Fibroblast of lung (primary cell): ENCODE data around the gene MROH8. TPM values are rescaled to one million over a fixed set of nuclear protein-coding genes. Genes with fewer than 3 reads are reported as not detected.
"Not testable (repeated sequence)": the region's sequence is repeated elsewhere in the genome, so short reads cannot be mapped to it uniquely, and the experiment has no call there.

Experiments used
- DNase-seq, 2 donors: peaks; one replicate each; pipeline versions ENCODE4 v3.0.0 to v3.0.0-alpha.2; 2010; ENCODE audit warnings: low read depth in 2 of 2
- H2AFZ ChIP-seq: 2 replicates; pipeline ENCODE4 v1.5.1; 2012; ENCODE audit warnings: low read length, control low read depth, inconsistent platforms
- H3K27ac ChIP-seq: 2 replicates; pipeline ENCODE4 v1.5.1; 2011; ENCODE audit warnings: low read length, control low read depth; ENCODE audit not compliant: insufficient read depth
- H3K27me3 ChIP-seq: 2 replicates; pipeline ENCODE4 v1.5.1; 2011; ENCODE audit warnings: mild to moderate bottlenecking, low read length; ENCODE audit not compliant: control insufficient read depth, insufficient read depth
- H3K36me3 ChIP-seq: 2 replicates; pipeline ENCODE4 v1.5.1; 2011; ENCODE audit warnings: low read length; ENCODE audit not compliant: control insufficient read depth, insufficient read depth
- H3K4me1 ChIP-seq: 2 replicates; pipeline ENCODE4 v1.5.1; 2011; ENCODE audit warnings: low read length; ENCODE audit not compliant: control insufficient read depth, insufficient read depth; ENCODE audit errors: extremely low read depth
- H3K4me2 ChIP-seq: 2 replicates; pipeline ENCODE4 v1.5.1; 2011; ENCODE audit warnings: low read length, control low read depth; ENCODE audit not compliant: insufficient read depth; ENCODE audit errors: extremely low read depth
- H3K4me3 ChIP-seq, 4 experiments: fragments of 200-600 bp in 1 of 4; sonication (generic) in 1 of 4; replicated peaks in 1 of 4; 2 replicates each; pipeline ENCODE4 v1.5.1; 2011 to 2016; ENCODE audit warnings: low read length in 4 of 4, low read depth in 3 of 4, mild to moderate bottlenecking in 3 of 4, control low read depth in 2 of 4, inconsistent platforms in 1 of 4, mixed read lengths in 1 of 4; ENCODE audit not compliant: insufficient read depth in 1 of 4; ENCODE audit errors: control extremely low read depth in 1 of 4
- H3K79me2 ChIP-seq: 2 replicates; pipeline ENCODE4 v1.5.1; 2012; ENCODE audit warnings: mild to moderate bottlenecking, low read length, inconsistent platforms; ENCODE audit not compliant: control insufficient read depth, insufficient read depth
- H3K9ac ChIP-seq: 2 replicates; pipeline ENCODE4 v1.5.1; 2011; ENCODE audit warnings: mild to moderate bottlenecking, low read length, control low read depth; ENCODE audit not compliant: insufficient read depth
- H3K9me3 ChIP-seq: 2 replicates; pipeline ENCODE4 v1.5.1; 2012; ENCODE audit warnings: low read depth, low read length; ENCODE audit not compliant: control insufficient read depth, insufficient read depth
- H4K20me1 ChIP-seq: 2 replicates; pipeline ENCODE4 v1.5.1; 2011; ENCODE audit warnings: low read length; ENCODE audit not compliant: control insufficient read depth, insufficient read depth; ENCODE audit errors: extremely low read depth
- EZH2 ChIP-seq: IDR thresholded peaks from 2 replicates; pipeline ENCODE4 v1.5.1; 2012; ENCODE audit warnings: low read length, control low read depth, mild to moderate bottlenecking; ENCODE audit errors: missing control alignments
- polyA plus RNA-seq, 2 donors: library from polyadenylated mRNA; depleted of rRNA in 1 of 2; stranded (reverse) in 1 of 2; unstranded in 1 of 2; fragments of >200 nt; gene quantifications; 2 replicates each; pipeline ENCODE4 v1.2.1, GENCODE V29; 2011 to 2012; ENCODE audit warnings: missing spikeins in 1 of 2
- total RNA-seq: library from RNA; depleted of rRNA; stranded (reverse); fragments of >200 nt; gene quantifications from 2 replicates; pipeline ENCODE4 v1.2.1, GENCODE V29; 2014
- TF ChIP-seq, protein P1 (sequence below), 2 donors: IDR thresholded peaks in 1 of 2; conservative IDR thresholded peaks in 1 of 2; 1 replicate in 1 of 2; 2 replicates in 1 of 2; pipeline ENCODE4 v1.5.1; 2011 to 2012; ENCODE audit warnings: low read length in 2 of 2, control low read depth in 1 of 2, inconsistent platforms in 1 of 2, low read depth in 1 of 2, mild to moderate bottlenecking in 1 of 2

Gene MROH8
- total and polyA plus RNA-seq, 2 donors (not counting 1 experiment from before 2014, with no cell fraction given): 1.2 to 2.9 TPM

DNA sequence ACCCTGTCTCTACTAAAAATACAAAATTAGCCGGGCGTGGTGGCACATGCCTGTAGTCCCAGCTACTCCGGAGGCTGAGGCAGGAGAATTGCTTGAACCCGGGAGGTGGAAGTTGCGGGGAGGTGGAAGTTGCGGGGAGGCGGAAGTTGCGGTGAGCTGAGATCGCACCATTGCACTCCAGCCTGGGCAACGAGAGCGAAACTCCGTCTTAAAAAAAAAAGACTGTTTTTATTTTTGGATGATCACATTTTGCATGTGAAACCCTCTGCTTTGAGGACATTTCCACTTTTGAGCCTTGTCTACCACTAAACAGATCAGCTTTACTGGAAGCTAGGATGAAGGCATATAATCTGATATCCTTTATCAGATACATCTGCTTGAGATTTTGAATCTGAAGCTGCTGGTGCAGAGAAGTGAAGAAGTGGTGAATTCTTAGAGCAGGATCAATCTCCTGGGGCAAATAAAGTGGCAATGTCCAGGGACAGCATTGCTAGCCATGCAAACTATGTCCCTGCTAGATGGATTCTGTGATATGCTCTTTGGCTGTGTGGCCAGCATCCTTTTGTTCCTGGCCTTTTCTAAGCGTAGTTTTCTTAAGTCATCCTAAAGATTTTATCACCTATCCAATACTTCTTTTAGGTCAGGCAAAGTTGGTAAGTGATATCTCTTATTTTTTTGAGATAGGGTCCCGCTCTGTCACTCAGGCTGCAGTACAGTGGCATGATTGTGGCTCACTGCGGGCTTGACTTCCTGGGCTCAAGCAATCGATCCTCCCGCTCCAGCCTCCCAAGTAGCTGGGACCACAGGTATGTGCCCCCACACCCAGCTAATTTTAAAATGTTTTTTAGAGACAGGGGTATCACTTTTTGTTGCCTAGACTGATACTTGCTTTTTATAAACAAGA, 106.8 kb downstream of the MROH8 start:
- no peaks in the 10 kb centered on the region for H3K4me1 ChIP-seq
- no peak for DNase-seq
- H3K4me2 ChIP-seq: no peak overlapping the region
- H2AFZ ChIP-seq: no peak overlapping the region
- H4K20me1 ChIP-seq: no peaks in the 10 kb centered on the region
- H3K9me3 ChIP-seq: no peaks in the 10 kb centered on the region
- H3K79me2 ChIP-seq: peaks cover 4% of the 10 kb centered on the region
- H3K27me3 ChIP-seq: no peaks in the 10 kb centered on the region
- TF ChIP-seq, protein P1, sequence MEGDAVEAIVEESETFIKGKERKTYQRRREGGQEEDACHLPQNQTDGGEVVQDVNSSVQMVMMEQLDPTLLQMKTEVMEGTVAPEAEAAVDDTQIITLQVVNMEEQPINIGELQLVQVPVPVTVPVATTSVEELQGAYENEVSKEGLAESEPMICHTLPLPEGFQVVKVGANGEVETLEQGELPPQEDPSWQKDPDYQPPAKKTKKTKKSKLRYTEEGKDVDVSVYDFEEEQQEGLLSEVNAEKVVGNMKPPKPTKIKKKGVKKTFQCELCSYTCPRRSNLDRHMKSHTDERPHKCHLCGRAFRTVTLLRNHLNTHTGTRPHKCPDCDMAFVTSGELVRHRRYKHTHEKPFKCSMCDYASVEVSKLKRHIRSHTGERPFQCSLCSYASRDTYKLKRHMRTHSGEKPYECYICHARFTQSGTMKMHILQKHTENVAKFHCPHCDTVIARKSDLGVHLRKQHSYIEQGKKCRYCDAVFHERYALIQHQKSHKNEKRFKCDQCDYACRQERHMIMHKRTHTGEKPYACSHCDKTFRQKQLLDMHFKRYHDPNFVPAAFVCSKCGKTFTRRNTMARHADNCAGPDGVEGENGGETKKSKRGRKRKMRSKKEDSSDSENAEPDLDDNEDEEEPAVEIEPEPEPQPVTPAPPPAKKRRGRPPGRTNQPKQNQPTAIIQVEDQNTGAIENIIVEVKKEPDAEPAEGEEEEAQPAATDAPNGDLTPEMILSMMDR (conservative IDR thresholded peaks at IDR 0.05 in 1 of 2, IDR thresholded peaks at IDR 0.05 in 1 of 2; ENCODE audit: low read depth in 1 of 2, low read length in 2 of 2): no peak
- no peak for TF ChIP-seq EZH2
- H3K4me3 ChIP-seq: no peak overlapping the region
- no peak overlapping the region for H3K27ac ChIP-seq
- H3K9ac ChIP-seq: no peak overlapping the region
- no peaks in the 10 kb centered on the region for H3K36me3 ChIP-seq

- Histone ChIP-seq H3K9ac (no peak overlapping the region), H4K20me1 (no peaks in the 10 kb centered on the region), H3K4me2 (no peak overlapping the region), H3K27me3 (no peaks in the 10 kb centered on the region), H3K27ac (no peak overlapping the region), H3K79me2 (peaks cover 2% of the 10 kb centered on the region), H3K9me3 (no peaks in the 10 kb centered on the region), H2AFZ (no peak overlapping the region), H3K4me3 (no peak overlapping the region), H3K4me1 (no peaks in the 10 kb centered on the region), H3K36me3 (no peaks in the 10 kb centered on the region)
- DNase-seq: peak; percentile 22 to 62
- TF ChIP-seq, protein P1 (conservative IDR thresholded peaks at IDR 0.05 in 1 of 2, IDR thresholded peaks at IDR 0.05 in 1 of 2; ENCODE audit: low read depth in 1 of 2, low read length in 2 of 2): no peak
- TF ChIP-seq EZH2: no peak
Observed at GRCh38 chr20:37071481-37071911, 107.9 kb downstream of the MROH8 start.

DNA sequence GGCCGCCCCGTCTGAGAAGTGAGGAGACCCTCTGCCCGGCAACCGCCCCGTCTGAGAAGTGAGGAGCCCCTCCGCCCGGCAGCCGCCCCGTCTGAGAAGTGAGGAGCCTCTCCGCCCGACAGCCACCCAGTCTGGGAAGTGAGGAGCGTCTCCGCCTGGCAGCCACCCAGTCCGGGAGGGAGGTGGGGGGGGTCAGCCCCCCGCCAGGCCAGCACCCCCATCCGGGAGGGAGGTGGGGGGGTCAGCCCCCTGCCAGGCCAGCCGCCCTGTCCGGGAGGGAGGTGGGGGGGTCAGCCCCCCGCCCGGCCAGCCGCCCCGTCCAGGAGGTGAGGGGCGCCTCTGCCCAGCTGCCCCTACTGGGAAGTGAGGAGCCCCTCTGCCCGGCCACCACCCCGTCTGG, 109.8 kb downstream of the MROH8 start:
- not testable (repeated sequence) for H3K9me3 ChIP-seq, H3K79me2 ChIP-seq, H4K20me1 ChIP-seq, H3K4me3 ChIP-seq, H3K4me2 ChIP-seq, H3K27ac ChIP-seq, DNase-seq, H3K27me3 ChIP-seq, H2AFZ ChIP-seq, H3K9ac ChIP-seq, H3K4me1 ChIP-seq, H3K36me3 ChIP-seq
